K562 (cell line): ENCODE data around the gene CCDC77. TPM values are rescaled to one million over a fixed set of nuclear protein-coding genes. Genes with fewer than 3 reads are reported as not detected.

Source experiments
- ELF1 ChIP-seq: fragments of 200-800 bp; sonication (Bioruptor generic); IDR thresholded peaks from 2 replicates; pipeline ENCODE4 v1.6.1; 2016; ENCODE audit warnings: missing genetic modification characterization, missing compliant biosample characterization
- HDAC1 ChIP-seq, 2 experiments: fragments of 450-650 bp; IDR thresholded peaks; 2 replicates each; pipeline ENCODE4 v1.6.1; 2016 to 2017; ENCODE audit warnings: inconsistent platforms in 1 of 2, mild to moderate bottlenecking in 1 of 2, moderate library complexity in 1 of 2
- HDAC2 ChIP-seq: fragments of 450-650 bp; IDR thresholded peaks from 2 replicates; pipeline ENCODE4 v1.6.1; 2016; ENCODE audit warnings: mild to moderate bottlenecking
- HNRNPL ChIP-seq: fragments of 200-400 bp; formaldehyde crosslinking; IDR thresholded peaks from 2 replicates; pipeline ENCODE4 v1.6.1; 2017; ENCODE audit warnings: low read depth, mild to moderate bottlenecking, low read length
- MEIS2 ChIP-seq: fragments of 450-650 bp; IDR thresholded peaks from 2 replicates; pipeline ENCODE4 v1.6.1; 2014; ENCODE audit warnings: mild to moderate bottlenecking; ENCODE audit not compliant: partially characterized antibody
- NR2C2 ChIP-seq, 2 experiments: fragments of 200-800 bp in 1 of 2; sonication (Bioruptor generic) in 1 of 2; sonication (generic) in 1 of 2; formaldehyde crosslinking in 1 of 2; IDR thresholded peaks; 2 replicates each; pipeline versions ENCODE4 v1.6.1 to v1.8.0; 2016 to 2022; ENCODE audit warnings: mild to moderate bottlenecking in 1 of 2, missing compliant biosample characterization in 1 of 2, missing genetic modification characterization in 1 of 2, missing genetic modification reagents in 1 of 2
- PCBP1 ChIP-seq: fragments of 200-400 bp; formaldehyde crosslinking; IDR thresholded peaks from 2 replicates; pipeline ENCODE4 v1.6.1; 2018; ENCODE audit warnings: mild to moderate bottlenecking, low read depth, low read length; ENCODE audit not compliant: poor library complexity, severe bottlenecking
- SIN3B ChIP-seq: fragments of 450-650 bp; IDR thresholded peaks from 2 replicates; pipeline ENCODE4 v1.6.1; 2017; ENCODE audit warnings: low read depth, mild to moderate bottlenecking, moderate library complexity
- TCF3 ChIP-seq: sonication (generic); formaldehyde crosslinking; IDR thresholded peaks from 2 replicates; pipeline ENCODE4 v1.4.0; 2020; ENCODE audit warnings: mild to moderate bottlenecking, missing genetic modification reagents
- TEAD4 ChIP-seq, 2 experiments: sonication (generic) in 1 of 2; formaldehyde crosslinking in 1 of 2; IDR thresholded peaks; 2 replicates each; pipeline versions ENCODE4 v1.6.1 to v1.8.0; 2012 to 2022; ENCODE audit warnings: borderline replicate concordance in 1 of 2, inconsistent platforms in 1 of 2, low read length in 1 of 2, mild to moderate bottlenecking in 1 of 2, missing genetic modification reagents in 1 of 2
- TRIM24 ChIP-seq, 2 experiments: fragments of 450-650 bp; IDR thresholded peaks; 2 replicates each; pipeline ENCODE4 v1.6.1; 2016
- ZBTB1 ChIP-seq: sonication (generic); formaldehyde crosslinking; IDR thresholded peaks from 2 replicates; pipeline ENCODE4 v1.8.1; 2023; ENCODE audit warnings: missing genetic modification reagents, low read depth, mild to moderate bottlenecking, borderline replicate concordance
- ZNF134 ChIP-seq: fragments of 250-450 bp; sonication (Bioruptor Pico); conservative IDR thresholded peaks from 2 replicates; pipeline ENCODE4 v1.4.0; 2020
- ZNF143 ChIP-seq: sonication (generic); formaldehyde crosslinking; IDR thresholded peaks from 2 replicates; pipeline ENCODE4 v1.9.0; 2022; ENCODE audit warnings: mild to moderate bottlenecking, missing genetic modification reagents
- polyA plus RNA-seq, 8 experiments: library from polyadenylated mRNA; depleted of rRNA in 4 of 8; stranded (reverse) in 5 of 8; unstranded in 3 of 8; fragments of >200 nt; fragmentation: Nextera tagmentation in 2 of 8; fragmentation: Illumina TruSeq in 1 of 8; extraction: Ambion mirVana in 2 of 8; extraction: Trizol in 1 of 8; gene quantifications; 2 replicates each; pipeline versions ENCODE4 v1.2.1 to v1.2.3, GENCODE V29; 2011 to 2014; ENCODE audit warnings: inconsistent platforms in 1 of 8, missing spikeins in 1 of 8
- total RNA-seq, 7 experiments: library from RNA; depleted of rRNA in 6 of 7; stranded (reverse); fragments of >200 nt in 6 of 7; fragmentation: Illumina TruSeq in 2 of 7; extraction: Trizol in 2 of 7; gene quantifications; 2 replicates each; pipeline versions ENCODE4 v1.2.1 to v1.2.3, GENCODE V29; 2011 to 2021; ENCODE audit warnings: low replicate concordance in 1 of 7
- TF ChIP-seq, protein P1 (sequence below): fragments of 250-450 bp; sonication (Bioruptor Pico); IDR thresholded peaks from 2 replicates; pipeline ENCODE4 v1.8.0; 2021; ENCODE audit warnings: mild to moderate bottlenecking, moderate library complexity
- TF ChIP-seq, protein P2 (sequence below): fragments of 250-450 bp; sonication (Bioruptor Pico); IDR thresholded peaks from 2 replicates; pipeline ENCODE4 v1.8.0; 2021; ENCODE audit warnings: moderate library complexity, mild to moderate bottlenecking, inconsistent platforms
- TF ChIP-seq, protein P3 (sequence below): fragments of 250-450 bp; sonication (Bioruptor Pico); IDR thresholded peaks from 2 replicates; pipeline ENCODE4 v1.9.0; 2021; ENCODE audit warnings: mild to moderate bottlenecking, inconsistent platforms
- TF ChIP-seq, protein P4 (sequence below): sonication (generic); formaldehyde crosslinking; IDR thresholded peaks from 2 replicates; pipeline ENCODE4 v1.4.0; 2020; ENCODE audit warnings: mild to moderate bottlenecking, missing genetic modification reagents

CCDC77 gene
- total and polyA plus RNA-seq, 9 of the 15 experiments (the other 6 are each of a cell fraction or from before 2014, with no cell fraction given), result 10.5 to 26.5 (median 17.8) TPM

DNA sequence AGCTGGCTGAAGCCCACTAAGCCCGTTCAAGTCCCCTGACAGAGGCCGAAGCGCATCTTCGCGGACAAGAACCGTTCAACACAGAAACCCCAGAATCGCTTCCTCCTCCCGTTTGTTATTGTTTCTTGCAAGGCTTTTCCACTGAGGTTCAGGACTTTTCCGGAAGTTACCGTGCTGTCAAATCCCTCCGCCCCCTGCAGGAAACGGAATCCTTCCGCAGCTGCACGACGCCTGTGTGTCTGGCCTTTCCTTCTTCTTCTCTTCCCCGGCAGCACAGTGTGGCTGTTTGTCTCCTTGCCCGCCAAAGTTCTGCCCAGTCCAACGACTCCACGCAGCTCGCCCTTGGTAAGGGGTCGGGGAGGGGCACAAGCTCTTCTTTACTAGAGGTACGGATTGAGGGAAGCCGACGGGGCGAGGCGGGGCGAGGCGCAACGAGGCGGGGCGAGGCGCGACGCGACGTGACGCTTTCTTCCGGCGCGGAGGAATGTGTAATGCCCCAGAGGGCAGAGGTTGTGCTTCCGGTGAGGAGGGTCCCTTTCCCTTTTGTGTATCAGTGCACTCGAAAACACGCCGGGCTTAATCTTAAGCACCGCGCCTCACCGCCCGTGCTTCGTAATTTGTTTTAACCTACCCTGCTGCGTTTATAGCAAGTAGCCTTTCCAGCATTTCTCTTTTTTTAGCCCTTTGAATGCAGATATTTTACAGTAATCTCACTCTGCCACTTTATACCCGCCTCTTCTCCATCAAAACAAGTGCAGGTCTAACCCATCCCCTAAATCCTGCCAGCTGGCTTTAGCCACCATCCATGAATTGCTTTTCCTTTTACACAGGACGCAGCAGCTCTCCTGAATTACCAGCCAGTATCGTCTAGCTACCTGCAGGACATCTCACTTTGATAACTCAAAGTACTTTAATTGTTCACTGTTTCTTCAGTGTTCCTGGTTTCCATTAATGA is 12.0 kb upstream of the CCDC77 start, which contains the start of gene KDM5A (continued):
- TF ChIP-seq TCF3 (no peak), ZBTB1 (CRISPR knock-in tag) (no peak), MEIS2 (no peak), ELF1 (peak; percentile 92), PCBP1 (peak; percentile 73), ZNF134 (CRISPR knock-in tag) (no peak), HDAC1 (IDR thresholded peaks at IDR 0.05) (peak; percentile 54 to 82; a peak in 2 of 4 replicates), ZNF143 (CRISPR knock-in tag) (no peak), NR2C2 (CRISPR knock-in tag; IDR thresholded peaks at IDR 0.05) (peak; percentile 98), NR2C2 (tag; IDR thresholded peaks at IDR 0.05) (peak; percentile 99), HDAC2 (0 out of 2 replicates have a peak, but pooled peaks have one; percentile 43), SIN3B (peak; percentile 54), TEAD4 (IDR thresholded peaks at IDR 0.05; ENCODE audit: low read length) (no peak), TEAD4 (CRISPR knock-in tag; IDR thresholded peaks at IDR 0.05; ENCODE audit: borderline replicate concordance) (no peak), TRIM24 (IDR thresholded peaks at IDR 0.05) (peak in 1 of 2 experiments; percentile 85; a peak in 2 of 4 replicates), HNRNPL (no peak)
- TF ChIP-seq, protein P1, sequence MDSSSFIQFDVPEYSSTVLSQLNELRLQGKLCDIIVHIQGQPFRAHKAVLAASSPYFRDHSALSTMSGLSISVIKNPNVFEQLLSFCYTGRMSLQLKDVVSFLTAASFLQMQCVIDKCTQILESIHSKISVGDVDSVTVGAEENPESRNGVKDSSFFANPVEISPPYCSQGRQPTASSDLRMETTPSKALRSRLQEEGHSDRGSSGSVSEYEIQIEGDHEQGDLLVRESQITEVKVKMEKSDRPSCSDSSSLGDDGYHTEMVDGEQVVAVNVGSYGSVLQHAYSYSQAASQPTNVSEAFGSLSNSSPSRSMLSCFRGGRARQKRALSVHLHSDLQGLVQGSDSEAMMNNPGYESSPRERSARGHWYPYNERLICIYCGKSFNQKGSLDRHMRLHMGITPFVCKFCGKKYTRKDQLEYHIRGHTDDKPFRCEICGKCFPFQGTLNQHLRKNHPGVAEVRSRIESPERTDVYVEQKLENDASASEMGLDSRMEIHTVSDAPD (CRISPR knock-in tag), result no peak
- TF ChIP-seq, protein P2, sequence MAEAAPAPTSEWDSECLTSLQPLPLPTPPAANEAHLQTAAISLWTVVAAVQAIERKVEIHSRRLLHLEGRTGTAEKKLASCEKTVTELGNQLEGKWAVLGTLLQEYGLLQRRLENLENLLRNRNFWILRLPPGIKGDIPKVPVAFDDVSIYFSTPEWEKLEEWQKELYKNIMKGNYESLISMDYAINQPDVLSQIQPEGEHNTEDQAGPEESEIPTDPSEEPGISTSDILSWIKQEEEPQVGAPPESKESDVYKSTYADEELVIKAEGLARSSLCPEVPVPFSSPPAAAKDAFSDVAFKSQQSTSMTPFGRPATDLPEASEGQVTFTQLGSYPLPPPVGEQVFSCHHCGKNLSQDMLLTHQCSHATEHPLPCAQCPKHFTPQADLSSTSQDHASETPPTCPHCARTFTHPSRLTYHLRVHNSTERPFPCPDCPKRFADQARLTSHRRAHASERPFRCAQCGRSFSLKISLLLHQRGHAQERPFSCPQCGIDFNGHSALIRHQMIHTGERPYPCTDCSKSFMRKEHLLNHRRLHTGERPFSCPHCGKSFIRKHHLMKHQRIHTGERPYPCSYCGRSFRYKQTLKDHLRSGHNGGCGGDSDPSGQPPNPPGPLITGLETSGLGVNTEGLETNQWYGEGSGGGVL, result no peak
- TF ChIP-seq, protein P3, sequence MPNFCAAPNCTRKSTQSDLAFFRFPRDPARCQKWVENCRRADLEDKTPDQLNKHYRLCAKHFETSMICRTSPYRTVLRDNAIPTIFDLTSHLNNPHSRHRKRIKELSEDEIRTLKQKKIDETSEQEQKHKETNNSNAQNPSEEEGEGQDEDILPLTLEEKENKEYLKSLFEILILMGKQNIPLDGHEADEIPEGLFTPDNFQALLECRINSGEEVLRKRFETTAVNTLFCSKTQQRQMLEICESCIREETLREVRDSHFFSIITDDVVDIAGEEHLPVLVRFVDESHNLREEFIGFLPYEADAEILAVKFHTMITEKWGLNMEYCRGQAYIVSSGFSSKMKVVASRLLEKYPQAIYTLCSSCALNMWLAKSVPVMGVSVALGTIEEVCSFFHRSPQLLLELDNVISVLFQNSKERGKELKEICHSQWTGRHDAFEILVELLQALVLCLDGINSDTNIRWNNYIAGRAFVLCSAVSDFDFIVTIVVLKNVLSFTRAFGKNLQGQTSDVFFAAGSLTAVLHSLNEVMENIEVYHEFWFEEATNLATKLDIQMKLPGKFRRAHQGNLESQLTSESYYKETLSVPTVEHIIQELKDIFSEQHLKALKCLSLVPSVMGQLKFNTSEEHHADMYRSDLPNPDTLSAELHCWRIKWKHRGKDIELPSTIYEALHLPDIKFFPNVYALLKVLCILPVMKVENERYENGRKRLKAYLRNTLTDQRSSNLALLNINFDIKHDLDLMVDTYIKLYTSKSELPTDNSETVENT (CRISPR knock-in tag), result no peak
- TF ChIP-seq, protein P4, sequence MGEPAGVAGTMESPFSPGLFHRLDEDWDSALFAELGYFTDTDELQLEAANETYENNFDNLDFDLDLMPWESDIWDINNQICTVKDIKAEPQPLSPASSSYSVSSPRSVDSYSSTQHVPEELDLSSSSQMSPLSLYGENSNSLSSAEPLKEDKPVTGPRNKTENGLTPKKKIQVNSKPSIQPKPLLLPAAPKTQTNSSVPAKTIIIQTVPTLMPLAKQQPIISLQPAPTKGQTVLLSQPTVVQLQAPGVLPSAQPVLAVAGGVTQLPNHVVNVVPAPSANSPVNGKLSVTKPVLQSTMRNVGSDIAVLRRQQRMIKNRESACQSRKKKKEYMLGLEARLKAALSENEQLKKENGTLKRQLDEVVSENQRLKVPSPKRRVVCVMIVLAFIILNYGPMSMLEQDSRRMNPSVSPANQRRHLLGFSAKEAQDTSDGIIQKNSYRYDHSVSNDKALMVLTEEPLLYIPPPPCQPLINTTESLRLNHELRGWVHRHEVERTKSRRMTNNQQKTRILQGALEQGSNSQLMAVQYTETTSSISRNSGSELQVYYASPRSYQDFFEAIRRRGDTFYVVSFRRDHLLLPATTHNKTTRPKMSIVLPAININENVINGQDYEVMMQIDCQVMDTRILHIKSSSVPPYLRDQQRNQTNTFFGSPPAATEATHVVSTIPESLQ, result no peak
